Heart right ventricle (tissue), 16 donors: ENCODE data around the gene KIF18B. TPM values are rescaled to one million over a fixed set of nuclear protein-coding genes. Genes with fewer than 3 reads are reported as not detected.

Experiments used
- ATAC-seq, 8 donors: fragments of 200-7000 bp; cut with Tn5 transposase; one replicate each; pipeline ENCODE4 v1.9.1; 2020; ENCODE audit warnings: mild to moderate bottlenecking in 8 of 8, moderate library complexity in 8 of 8, moderate number of reproducible peaks in 1 of 8
- DNase-seq, 2 donors: peaks; one replicate each; pipeline ENCODE4 v3.0.0-alpha.2; 2020
- H3K27ac ChIP-seq, 10 donors: fragments of 200-600 bp; sonication (generic) in 2 of 10; one replicate each; pipeline versions ENCODE4 v1.5.0 to v1.8.0; 2020 to 2022; ENCODE audit warnings: mild to moderate bottlenecking in 3 of 10
- H3K27me3 ChIP-seq, 7 donors: fragments of 200-600 bp; one replicate each; pipeline ENCODE4 v1.8.0; 2021 to 2022; ENCODE audit warnings: mild to moderate bottlenecking in 2 of 7
- H3K36me3 ChIP-seq, 9 donors: fragments of 200-600 bp; sonication (generic) in 1 of 9; one replicate each; pipeline versions ENCODE4 v1.5.0 to v1.8.0; 2020 to 2022; ENCODE audit warnings: mild to moderate bottlenecking in 2 of 9
- H3K4me1 ChIP-seq, 9 donors: fragments of 200-600 bp; sonication (generic) in 1 of 9; one replicate each; pipeline versions ENCODE4 v1.5.0 to v1.8.0; 2020 to 2022; ENCODE audit warnings: mild to moderate bottlenecking in 4 of 9
- H3K4me3 ChIP-seq, 10 donors: fragments of 200-600 bp; sonication (generic) in 2 of 10; one replicate each; pipeline versions ENCODE4 v1.5.0 to v1.8.0; 2020 to 2022; ENCODE audit warnings: mild to moderate bottlenecking in 7 of 10, moderate library complexity in 2 of 10
- H3K9me3 ChIP-seq, 11 donors: fragments of 200-600 bp in 10 of 11; sonication (generic) in 2 of 11; one replicate each; pipeline versions ENCODE4 v1.5.0 to v1.8.0; 2013 to 2022; ENCODE audit warnings: mild to moderate bottlenecking in 2 of 11, control low read depth in 1 of 11, moderate library complexity in 1 of 11
- WGBS, 2 donors: extraction: QIAGEN DNeasy Blood & Tissue Kit; methylation state at CpG; one replicate each; pipeline ENCODE4 v1.1.7; 2013; ENCODE audit warnings: inconsistent platforms in 1 of 2; 5-methylcytosine and 5-hydroxymethylcytosine counted together
- intact Hi-C, 10 donors: fragments of 100-400 bp; cut with DNase I; formaldehyde crosslinking; loops; one replicate each; pipeline versions ENCODE4 v1.11.1 to v1.14.2; 2022
- polyA plus RNA-seq, 2 donors: library from polyadenylated mRNA; stranded (reverse); fragments of 200-250 nt; gene quantifications; one replicate each; pipeline ENCODE4 v1.2.3, GENCODE V29; 2013
- total RNA-seq, 10 donors: library from RNA; stranded (reverse); fragmentation: NEBNext Ultra II Directional in 3 of 10; extraction: Animal tissue kit (Norgen Biotek cat#: 25700) in 3 of 10; gene quantifications; one replicate each; pipeline versions ENCODE4 v1.2.1 to v1.2.4, GENCODE V29; 2021 to 2023
- TF ChIP-seq, protein P1 (sequence below), 9 donors: fragments of 200-600 bp; sonication (generic) in 2 of 9; IDR thresholded peaks; one replicate each; pipeline versions ENCODE4 v1.5.0 to v1.8.0; 2021 to 2022; ENCODE audit warnings: antibody characterized with exemption in 9 of 9, mild to moderate bottlenecking in 5 of 9, moderate library complexity in 1 of 9
- donor health status: Arrhythmogenic right ventricular cardiomyopathy.
- donor health status: ischemic (EF 13 %, LVEDD 7.1; RV severe dilation, severe dysfunction).
- donor health status: healthy with polysubstance abuse.
- donor health status: DM: no; HTN: yes; CAD: no.
- donor health status: DM: no; HTN: no; CAD: no.
- donor health status: ischemic (EF 25% LVEDD 6.9; RV normal size, moderate dysfunction).
- donor health status: ischemic (EF 25% LVEDD 5.7; RV mildly dilated, moderate dysfunction).
- donor health status: healthy.
- donor health status: DM: yes; HTN: yes; CAD: no.
- donor health status: Ischemic cardiomyopathy.
- donor health status: ischemic (EF 35%, LVEDD 5.7; RV mildly dilated, moderate dysfunction).
- donor health status: nonischemic (EF 11% LVEDD 7.7; RV severe dilation, severe dysfunction).
- donor health status: DM: yes; HTN: yes; CAD: no.
- donor health status: PGD.
- donor health status: ischemic (EF 29% LVEDD 5.4; RV normal size, mild dysfunction).
- donor health status: nonischemic (EF 23%, LVEDD 6.1; RV moderate dilation, normal function).

Gene KIF18B
- total and polyA plus RNA-seq, 12 donors: 0.04 to 4.3 (median 0.20) TPM; not detected in 1

DNA sequence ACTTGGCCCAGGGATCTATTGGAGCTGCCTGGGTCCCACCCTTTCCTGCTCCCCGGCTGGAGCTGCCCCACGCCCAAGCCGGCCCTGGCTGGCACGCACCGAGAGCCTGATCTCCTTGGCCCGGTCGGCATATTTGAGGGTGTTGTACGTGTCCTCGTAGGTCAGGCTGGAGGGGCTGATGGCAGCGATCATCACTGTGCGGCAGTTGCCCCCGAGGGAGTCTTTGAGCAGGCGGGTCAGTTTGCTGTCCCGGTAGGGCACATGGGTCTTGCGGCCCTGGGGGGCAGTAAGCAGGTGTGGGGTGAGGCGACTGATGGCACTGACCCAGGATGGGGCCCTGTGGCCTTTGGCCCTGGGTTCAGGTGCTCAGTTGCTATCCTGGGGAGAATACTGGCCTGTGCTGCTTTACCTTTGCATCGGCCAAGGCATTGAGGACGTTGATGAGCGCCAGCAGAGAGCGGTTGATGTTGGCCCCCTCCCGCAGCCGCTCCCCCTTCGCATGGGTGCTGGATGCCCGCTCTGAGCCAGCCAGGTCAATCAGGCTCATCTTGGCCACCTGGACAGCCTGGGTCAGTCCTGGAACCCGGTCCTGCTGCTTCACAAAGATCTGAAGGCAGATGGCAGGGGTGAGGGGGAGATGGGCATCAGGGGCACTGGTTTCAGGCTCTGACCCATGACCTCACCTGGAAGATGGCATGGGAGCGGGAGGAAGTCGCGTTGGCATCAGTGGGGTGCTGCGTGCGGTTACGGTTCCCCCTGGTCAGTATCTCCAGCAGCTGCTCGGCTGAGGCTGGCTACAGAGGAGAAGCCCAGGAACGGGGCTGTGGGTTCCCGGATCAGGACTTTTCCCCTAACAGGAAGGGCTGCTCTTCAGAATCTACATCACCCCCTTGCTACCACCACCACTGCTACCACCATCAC lies 13.5 kb downstream of the KIF18B start:
- Histone ChIP-seq H3K27ac (no peak overlapping the region), H3K9me3 (peaks cover 0 to 9% (median 0%) of the 10 kb centered on the region in 11 donors), H3K36me3 (peaks cover 0 to 70% (median 0%) of the 10 kb centered on the region in 9 donors), H3K4me3 (no peak overlapping the region), H3K27me3 (no peaks in the 10 kb centered on the region), H3K4me1 (peaks cover 0 to 22% (median 6%) of the 10 kb centered on the region in 9 donors)
- peak in 4 of 8 donors; percentile 9 to 33 (median 12) for ATAC-seq
- 88 to 92% methylated on average over 34 of the region's 34 CpGs for WGBS, 2 donors
- TF ChIP-seq, protein P1, sequence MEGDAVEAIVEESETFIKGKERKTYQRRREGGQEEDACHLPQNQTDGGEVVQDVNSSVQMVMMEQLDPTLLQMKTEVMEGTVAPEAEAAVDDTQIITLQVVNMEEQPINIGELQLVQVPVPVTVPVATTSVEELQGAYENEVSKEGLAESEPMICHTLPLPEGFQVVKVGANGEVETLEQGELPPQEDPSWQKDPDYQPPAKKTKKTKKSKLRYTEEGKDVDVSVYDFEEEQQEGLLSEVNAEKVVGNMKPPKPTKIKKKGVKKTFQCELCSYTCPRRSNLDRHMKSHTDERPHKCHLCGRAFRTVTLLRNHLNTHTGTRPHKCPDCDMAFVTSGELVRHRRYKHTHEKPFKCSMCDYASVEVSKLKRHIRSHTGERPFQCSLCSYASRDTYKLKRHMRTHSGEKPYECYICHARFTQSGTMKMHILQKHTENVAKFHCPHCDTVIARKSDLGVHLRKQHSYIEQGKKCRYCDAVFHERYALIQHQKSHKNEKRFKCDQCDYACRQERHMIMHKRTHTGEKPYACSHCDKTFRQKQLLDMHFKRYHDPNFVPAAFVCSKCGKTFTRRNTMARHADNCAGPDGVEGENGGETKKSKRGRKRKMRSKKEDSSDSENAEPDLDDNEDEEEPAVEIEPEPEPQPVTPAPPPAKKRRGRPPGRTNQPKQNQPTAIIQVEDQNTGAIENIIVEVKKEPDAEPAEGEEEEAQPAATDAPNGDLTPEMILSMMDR (IDR thresholded peaks at IDR 0.05): no peak
- intact Hi-C loops: no loop called here
- DNase-seq: no peak

DNA sequence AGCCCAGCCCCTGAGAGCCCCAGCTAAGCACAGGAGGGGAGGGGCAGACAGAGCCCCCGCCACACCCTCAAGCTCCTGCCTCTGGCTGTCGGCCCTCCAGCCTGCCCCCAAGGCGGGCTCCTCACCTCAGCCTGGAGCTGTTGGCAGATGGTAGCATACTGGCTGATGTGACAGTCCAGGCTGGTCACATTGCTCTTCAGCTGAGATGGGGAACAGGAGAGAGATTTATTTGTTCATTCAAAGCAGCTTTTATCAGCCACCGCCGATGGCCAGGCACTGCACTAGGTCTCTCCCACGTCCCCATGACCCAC lies 14.8 kb downstream of the KIF18B start:
- TF ChIP-seq, protein P1 (IDR thresholded peaks at IDR 0.05): no peak
- no peaks in the 10 kb centered on the region for H3K9me3 ChIP-seq
- 44 to 71% methylated on average over 6 of the region's 6 CpGs for WGBS, 2 donors
- no peak for DNase-seq
- H3K4me1 ChIP-seq: peaks cover 0 to 22% (median 6%) of the 10 kb centered on the region in 9 donors
- intact Hi-C loops: no loop called here
- ATAC-seq: peak in 4 of 8 donors; percentile 41 to 66 (median 48)
- H3K4me3 ChIP-seq: no peak overlapping the region
- H3K27ac ChIP-seq: peak overlapping the region in 1 of 10 donors; percentile 17
- peaks cover 0 to 72% (median 0%) of the 10 kb centered on the region in 9 donors for H3K36me3 ChIP-seq
- H3K27me3 ChIP-seq: no peaks in the 10 kb centered on the region

DNA sequence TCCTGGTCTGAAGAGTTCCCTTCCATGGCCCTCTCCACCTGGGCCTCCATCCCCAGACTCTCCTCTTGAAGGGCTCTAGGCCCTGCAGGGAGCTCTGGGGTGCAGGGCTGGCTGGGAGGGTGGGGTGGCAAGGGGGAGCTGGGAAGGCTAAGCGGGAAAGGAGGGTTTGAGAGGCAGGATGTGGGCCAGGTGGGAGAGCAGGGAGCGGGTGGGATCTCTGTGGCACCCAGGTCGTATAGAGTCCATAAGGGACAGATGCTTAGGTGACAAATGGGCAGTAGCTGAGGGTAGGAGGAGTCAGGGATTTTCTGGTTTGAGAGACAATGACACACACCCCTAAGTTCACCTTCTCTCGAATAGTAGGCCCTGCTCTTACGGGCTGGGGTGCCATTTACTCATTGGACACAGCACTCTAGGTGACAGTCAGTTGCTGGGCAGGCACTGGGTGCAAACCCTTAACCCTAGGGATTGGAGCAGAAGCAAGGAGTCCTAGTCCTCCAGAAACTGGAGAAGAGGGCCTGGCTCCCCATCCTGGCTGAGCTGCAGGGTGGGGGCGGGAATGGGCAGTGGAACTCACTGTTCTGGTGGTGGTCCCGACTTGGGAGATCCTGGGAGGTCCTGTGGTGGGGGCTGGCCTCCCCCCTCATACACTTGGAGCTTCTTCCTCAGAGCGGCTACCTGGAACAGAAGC lies 15.3 kb downstream of the KIF18B start:
- ATAC-seq (no peak), DNase-seq (no peak)
- no peak overlapping the region for H3K4me3 ChIP-seq
- TF ChIP-seq, protein P1 (IDR thresholded peaks at IDR 0.05): no peak
- H3K4me1 ChIP-seq: peaks cover 0 to 22% (median 6%) of the 10 kb centered on the region in 9 donors
- WGBS, 2 donors: 78 to 90% methylated on average over 8 of the region's 8 CpGs
- no peaks in the 10 kb centered on the region for H3K9me3 ChIP-seq
- peaks cover 0 to 77% (median 0%) of the 10 kb centered on the region in 9 donors for H3K36me3 ChIP-seq
- no peaks in the 10 kb centered on the region for H3K27me3 ChIP-seq
- peak overlapping the region in 1 of 10 donors; percentile 17 for H3K27ac ChIP-seq
- intact Hi-C loops: no loop called here

DNA sequence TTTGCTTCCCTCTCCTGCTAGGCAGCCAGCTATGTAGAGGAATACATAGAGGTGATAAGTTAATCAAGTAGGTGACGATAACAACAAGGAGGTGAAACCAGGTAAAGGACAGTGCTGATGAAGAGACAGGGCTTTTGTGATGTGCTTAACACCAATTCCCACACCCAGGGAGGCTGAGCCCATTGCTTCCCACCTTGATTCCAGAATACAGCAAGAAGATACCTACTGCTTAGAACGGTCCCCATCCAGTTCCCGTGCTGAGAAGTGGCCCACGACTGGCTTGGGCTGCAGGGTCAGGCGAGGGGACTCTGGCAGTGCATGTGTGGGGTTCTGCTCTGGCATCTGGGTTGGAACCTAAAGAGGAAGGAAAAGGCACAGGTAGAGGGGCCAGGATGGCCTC lies 16.2 kb downstream of the KIF18B start:
- H3K36me3 ChIP-seq: peaks cover 0 to 82% (median 0%) of the 10 kb centered on the region in 9 donors
- intact Hi-C loops: no loop called here
- whole genome bisulfite sequencing, 2 donors: 56 to 68% methylated on average over 5 of the region's 5 CpGs
- H3K9me3 ChIP-seq: no peaks in the 10 kb centered on the region
- TF ChIP-seq, protein P1 (IDR thresholded peaks at IDR 0.05): no peak
- H3K4me3 ChIP-seq: no peak overlapping the region
- no peak for DNase-seq
- no peak overlapping the region for H3K27ac ChIP-seq
- H3K27me3 ChIP-seq: no peaks in the 10 kb centered on the region
- H3K4me1 ChIP-seq: peaks cover 0 to 22% (median 6%) of the 10 kb centered on the region in 9 donors
- ATAC-seq: no peak
